Parathyroid adenoma (tissue), 2 donors: ENCODE measurements around the gene FRRS1.

Experiments
- H2AFZ ChIP-seq: fragments of 300-600 bp; sonication (generic); one replicate; pipeline ENCODE4 v1.7.0; 2017; ENCODE audit warnings: antibody characterized with exemption, mild to moderate bottlenecking
- H3K27ac ChIP-seq: fragments of 300-600 bp; sonication (generic); one replicate; pipeline ENCODE4 v1.7.0; 2017
- H3K27me3 ChIP-seq: fragments of 300-600 bp; sonication (generic); one replicate; pipeline ENCODE4 v1.7.0; 2017; ENCODE audit warnings: low read length; ENCODE audit not compliant: control insufficient read depth, insufficient read depth
- H3K36me3 ChIP-seq: fragments of 300-600 bp; sonication (generic); one replicate; pipeline ENCODE4 v1.7.0; 2017; ENCODE audit warnings: low read length; ENCODE audit not compliant: control insufficient read depth, insufficient read depth
- H3K4me1 ChIP-seq: fragments of 300-600 bp; sonication (generic); one replicate; pipeline ENCODE4 v1.7.0; 2017; ENCODE audit warnings: control low read depth
- H3K4me2 ChIP-seq: fragments of 300-600 bp; sonication (generic); one replicate; pipeline ENCODE4 v1.7.0; 2017; ENCODE audit warnings: low read length
- H3K4me3 ChIP-seq: fragments of 300-600 bp; sonication (generic); one replicate; pipeline ENCODE4 v1.7.0; 2017; ENCODE audit warnings: low read depth, low read length
- H3K79me2 ChIP-seq: fragments of 300-600 bp; sonication (generic); one replicate; pipeline ENCODE4 v1.7.0; 2017; ENCODE audit warnings: control low read depth
- H3K9ac ChIP-seq: fragments of 300-600 bp; sonication (generic); one replicate; pipeline ENCODE4 v1.7.0; 2017; ENCODE audit warnings: mild to moderate bottlenecking
- H3K9me3 ChIP-seq: fragments of 300-600 bp; sonication (generic); one replicate; pipeline ENCODE4 v1.7.0; 2017; ENCODE audit warnings: low read length; ENCODE audit not compliant: control insufficient read depth
- CTCF ChIP-seq: fragments of 300-600 bp; sonication (generic); IDR thresholded peaks from one replicate; pipeline ENCODE4 v1.7.0; 2017; ENCODE audit warnings: antibody characterized with exemption, mild to moderate bottlenecking
- donor health status: primary hyperparathyroidism.

The FRRS1 gene

GRCh38 chr1:99766378-99766800 is at the start of gene FRRS1:
Gene FRRS1 (minus strand): TSS chr1:99766635. CDS start chr1:99748768, 17,867 bp downstream.
- H3K4me1 ChIP-seq = no peaks in the 10 kb centered on the region
- H3K36me3 ChIP-seq = no peaks in the 10 kb centered on the region
- H3K27me3 ChIP-seq = no peaks in the 10 kb centered on the region
- peak within 1 kb of the TSS; percentile 90 for H3K27ac ChIP-seq
- H2AFZ ChIP-seq = peak within 1 kb of the TSS; percentile 85
- no peak for TF ChIP-seq CTCF
- H3K9me3 ChIP-seq = no peaks in the 10 kb centered on the region
- no peaks in the 10 kb centered on the region for H3K79me2 ChIP-seq
- no peak within 1 kb of the TSS for H3K9ac ChIP-seq
- H3K4me3 ChIP-seq = peak within 1 kb of the TSS; percentile 63
- peak within 1 kb of the TSS; percentile 67 for H3K4me2 ChIP-seq

GRCh38 chr1:99814373-99814900 is 48.0 kb upstream of the FRRS1 start:
- Histone ChIP-seq H3K9ac (no peak overlapping the region), H2AFZ (no peak overlapping the region), H3K4me1 (no peaks in the 10 kb centered on the region), H3K4me2 (no peak overlapping the region), H3K9me3 (no peaks in the 10 kb centered on the region), H3K36me3 (no peaks in the 10 kb centered on the region), H3K79me2 (no peaks in the 10 kb centered on the region), H3K27me3 (no peaks in the 10 kb centered on the region), H3K27ac (no peak overlapping the region), H3K4me3 (no peak overlapping the region)
- no peak for TF ChIP-seq CTCF

- Histone ChIP-seq H3K27me3 (no peaks in the 10 kb centered on the region), H3K4me3 (no peak overlapping the region), H3K9ac (no peak overlapping the region), H3K27ac (no peak overlapping the region), H3K79me2 (no peaks in the 10 kb centered on the region), H3K9me3 (no peaks in the 10 kb centered on the region), H3K4me2 (no peak overlapping the region), H3K36me3 (no peaks in the 10 kb centered on the region), H3K4me1 (no peaks in the 10 kb centered on the region), H2AFZ (no peak overlapping the region)
- TF ChIP-seq CTCF = no peak
Observed at GRCh38 chr1:99811747-99812146, 45.3 kb upstream of the FRRS1 start.

- H3K36me3 ChIP-seq = no peaks in the 10 kb centered on the region
- H2AFZ ChIP-seq = no peak overlapping the region
- H3K4me1 ChIP-seq = no peaks in the 10 kb centered on the region
- H3K27me3 ChIP-seq = no peaks in the 10 kb centered on the region
- H3K4me3 ChIP-seq = no peak overlapping the region
- H3K9ac ChIP-seq = no peak overlapping the region
- no peaks in the 10 kb centered on the region for H3K79me2 ChIP-seq
- no peak for TF ChIP-seq CTCF
- no peak overlapping the region for H3K27ac ChIP-seq
- H3K9me3 ChIP-seq = no peaks in the 10 kb centered on the region
- no peak overlapping the region for H3K4me2 ChIP-seq
Observed at GRCh38 chr1:99811075-99811474, 44.6 kb upstream of the FRRS1 start.

- peak; percentile 48 for TF ChIP-seq CTCF
- no peak overlapping the region for H3K9ac ChIP-seq
- H3K4me2 ChIP-seq = peak overlapping the region; percentile 69
- no peaks in the 10 kb centered on the region for H3K79me2 ChIP-seq
- H3K27me3 ChIP-seq = no peaks in the 10 kb centered on the region
- no peak overlapping the region for H3K27ac ChIP-seq
- no peak overlapping the region for H3K4me3 ChIP-seq
- no peaks in the 10 kb centered on the region for H3K9me3 ChIP-seq
- H3K36me3 ChIP-seq = no peaks in the 10 kb centered on the region
- no peaks in the 10 kb centered on the region for H3K4me1 ChIP-seq
- peak overlapping the region; percentile 56 for H2AFZ ChIP-seq
Observed at GRCh38 chr1:99808391-99809115, 42.1 kb upstream of the FRRS1 start.
